ENCODE results near the gene PTPRE. TPM values are rescaled to one million over a fixed set of nuclear protein-coding genes. Genes with fewer than 3 reads are reported as not detected.
"Not testable (repeated sequence)": the region's sequence is repeated elsewhere in the genome, so short reads cannot be mapped to it uniquely, and the experiment has no call there.

Gene PTPRE
- total RNA-seq, 5 donors from 2014 or later (not counting 1 experiment from before 2014, with no cell fraction given), result 23.2 to 69.2 (median 32.2) TPM

DNA sequence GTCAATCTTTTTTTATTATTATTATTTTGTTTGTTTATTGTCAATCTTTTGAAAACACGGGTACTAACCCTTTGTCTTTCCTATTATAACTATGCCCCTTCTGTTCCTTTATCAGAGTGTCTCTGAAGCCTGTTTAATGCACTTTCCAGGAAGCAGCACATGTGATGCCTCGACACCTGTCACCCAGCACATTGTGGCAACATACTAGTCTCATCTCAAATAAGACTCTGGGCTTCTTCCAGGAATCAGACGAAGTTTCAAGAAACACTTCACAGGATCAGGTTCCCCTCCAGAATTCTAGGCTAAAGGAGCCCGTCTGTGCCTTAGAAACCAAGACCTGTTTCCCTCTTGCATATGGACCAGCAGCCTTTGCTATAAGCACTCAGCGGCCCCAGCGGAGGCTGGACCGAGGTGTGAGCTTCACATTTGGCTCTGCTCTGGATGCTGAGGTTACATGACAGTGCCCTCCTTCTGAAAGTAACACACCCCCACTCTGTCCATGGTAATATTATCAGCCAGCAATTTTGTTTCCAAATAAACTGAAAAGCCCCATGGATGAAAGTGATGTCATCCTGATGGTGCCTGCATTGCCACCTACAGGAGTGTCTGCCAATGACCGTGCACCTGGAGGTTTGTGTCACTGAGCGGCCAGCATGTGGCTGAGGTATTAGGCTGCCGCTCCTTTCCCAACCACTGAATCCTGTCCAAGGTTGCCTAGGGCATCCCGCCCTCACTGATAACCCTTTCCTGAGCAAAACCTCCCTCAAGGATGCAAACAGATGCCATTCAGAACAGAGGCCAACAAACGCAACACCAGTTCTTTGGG lies 181.2 kb downstream of the PTPRE start:
- Mint-ChIP-seq H3K36me3 (peaks cover 15% of the 10 kb centered on the region), H3K9me3 (no peaks in the 10 kb centered on the region), H3K4me3 (no peak overlapping the region), H3K4me1 (peaks cover 0 to 3% (median 0%) of the 10 kb centered on the region in 3 donors), H3K27ac (no peak overlapping the region), H3K27me3 (no peaks in the 10 kb centered on the region)
- H3K4me3 ChIP-seq (ENCODE audit: control insufficient read depth in 1 of 2, extremely low read depth in 1 of 2, low read length in 1 of 2), result no peak overlapping the region
- ChIA-PET POLR2A (no interaction called here), CTCF (no interaction called here)
- peaks cover 0 to 3% of the 10 kb centered on the region in 2 experiments for H3K27me3 ChIP-seq (replicated peaks in 1 of 2; ENCODE audit: control insufficient read depth in 2 of 2, extremely low read depth in 1 of 2, insufficient read depth in 2 of 2, low read length in 1 of 2)
- H3K4me1 ChIP-seq (ENCODE audit: control insufficient read depth in 1 of 2, extremely low read depth in 1 of 2, insufficient read depth in 2 of 2, low read length in 2 of 2), result no peaks in the 10 kb centered on the region
- DNase-seq (no peak), ATAC-seq (replicated peaks in 1 of 4) (no peak)
- 58% methylated on average over 9 of the region's 12 CpGs for WGBS (ENCODE audit: insufficient coverage)
- H3K9me3 ChIP-seq, result no peaks in the 10 kb centered on the region
- H3K36me3 ChIP-seq (ENCODE audit: control insufficient read depth in 2 of 2, extremely low read depth in 1 of 2, insufficient read depth in 1 of 2, low read length in 1 of 2), result peaks cover 0 to 18% of the 10 kb centered on the region in 2 donors
- H3K27ac ChIP-seq (ENCODE audit: low read length), result no peak overlapping the region

DNA sequence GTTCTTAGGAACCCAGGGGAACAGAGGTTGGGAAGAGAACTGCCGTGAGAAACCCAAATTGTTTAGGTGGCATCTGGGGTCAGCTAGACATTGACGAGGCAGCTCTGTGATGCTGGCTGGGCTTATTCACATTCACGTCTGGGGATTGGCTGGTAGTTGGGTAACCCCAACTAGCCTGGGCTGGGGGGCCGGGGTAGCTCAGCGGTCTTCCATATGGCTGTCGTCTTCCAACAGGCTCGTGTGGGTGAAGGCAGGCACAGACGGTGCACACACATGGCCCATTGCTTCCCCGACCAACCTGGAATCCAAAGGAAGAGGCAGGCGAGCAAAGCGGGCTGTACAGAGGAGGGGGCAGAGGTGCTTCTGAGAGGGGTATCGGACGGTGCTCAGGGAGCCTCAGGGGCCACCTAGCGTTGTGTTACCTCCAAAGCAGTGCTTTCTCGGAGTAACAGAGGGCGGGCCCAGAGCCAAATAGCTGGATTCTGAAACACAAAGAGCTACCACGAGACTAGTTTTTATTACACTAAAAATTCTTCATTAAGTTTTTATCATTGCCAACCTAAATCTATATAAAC lies 184.8 kb downstream of the PTPRE start:
- H3K27me3 Mint-ChIP-seq, result no peaks in the 10 kb centered on the region
- peaks cover 19 to 22% (median 20%) of the 10 kb centered on the region in 3 donors for H3K4me1 Mint-ChIP-seq
- no peaks in the 10 kb centered on the region for H3K9me3 ChIP-seq
- ChIA-PET CTCF (no interaction called here), POLR2A (no interaction called here)
- ATAC-seq (replicated peaks in 1 of 4), result no peak
- no peaks in the 10 kb centered on the region for H3K36me3 Mint-ChIP-seq
- WGBS (ENCODE audit: insufficient coverage), result 94% methylated on average over 9 of the region's 17 CpGs
- H3K27me3 ChIP-seq (replicated peaks in 1 of 2; ENCODE audit: control insufficient read depth in 2 of 2, extremely low read depth in 1 of 2, insufficient read depth in 2 of 2, low read length in 1 of 2), result peaks cover 0 to 3% of the 10 kb centered on the region in 2 experiments
- H3K4me3 Mint-ChIP-seq, result no peak overlapping the region
- no peak overlapping the region for H3K27ac Mint-ChIP-seq
- DNase-seq, result no peak
- peaks cover 6 to 18% of the 10 kb centered on the region in 2 experiments for H3K4me1 ChIP-seq (ENCODE audit: control insufficient read depth in 1 of 2, extremely low read depth in 1 of 2, insufficient read depth in 2 of 2, low read length in 2 of 2)
- no peaks in the 10 kb centered on the region for H3K9me3 Mint-ChIP-seq
- no peaks in the 10 kb centered on the region for H3K36me3 ChIP-seq (ENCODE audit: control insufficient read depth in 2 of 2, extremely low read depth in 1 of 2, insufficient read depth in 1 of 2, low read length in 1 of 2)
- no peak overlapping the region for H3K27ac ChIP-seq (ENCODE audit: low read length)
- H3K4me3 ChIP-seq (ENCODE audit: control insufficient read depth in 1 of 2, extremely low read depth in 1 of 2, low read length in 1 of 2), result no peak overlapping the region

DNA sequence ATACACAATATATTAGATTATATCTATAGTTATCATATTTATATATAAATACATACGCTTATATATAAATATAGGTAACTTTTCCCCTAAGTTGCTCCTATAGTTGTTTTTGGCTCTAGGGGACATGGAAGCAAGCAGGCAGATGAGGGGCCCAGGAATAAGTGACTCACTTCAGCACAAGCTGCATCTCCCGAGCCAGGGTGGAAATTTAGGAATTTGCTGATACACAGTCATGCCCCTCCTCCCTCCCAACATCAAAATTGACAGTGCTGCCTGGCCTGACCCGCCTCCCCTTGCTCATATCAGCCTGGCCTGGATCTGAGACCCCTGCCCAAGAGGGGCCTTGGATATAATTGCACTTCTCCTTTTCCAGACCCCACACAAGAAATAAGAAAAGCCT lies 185.6 kb downstream of the PTPRE start:
- WGBS (ENCODE audit: insufficient coverage), result 100% methylated on average over 1 of the region's 3 CpGs
- Mint-ChIP-seq H3K9me3 (no peaks in the 10 kb centered on the region), H3K4me1 (peaks cover 21 to 25% (median 23%) of the 10 kb centered on the region in 3 donors), H3K27me3 (no peaks in the 10 kb centered on the region), H3K27ac (no peak overlapping the region), H3K36me3 (no peaks in the 10 kb centered on the region), H3K4me3 (no peak overlapping the region)
- Histone ChIP-seq H3K4me3 (ENCODE audit: control insufficient read depth in 1 of 2, extremely low read depth in 1 of 2, low read length in 1 of 2) (no peak overlapping the region), H3K27me3 (replicated peaks in 1 of 2; ENCODE audit: control insufficient read depth in 2 of 2, extremely low read depth in 1 of 2, insufficient read depth in 2 of 2, low read length in 1 of 2) (peaks cover 0 to 3% of the 10 kb centered on the region in 2 experiments), H3K27ac (ENCODE audit: low read length) (no peak overlapping the region), H3K9me3 (no peaks in the 10 kb centered on the region), H3K4me1 (ENCODE audit: control insufficient read depth in 1 of 2, extremely low read depth in 1 of 2, insufficient read depth in 2 of 2, low read length in 2 of 2) (peaks cover 6 to 21% of the 10 kb centered on the region in 2 experiments), H3K36me3 (ENCODE audit: control insufficient read depth in 2 of 2, extremely low read depth in 1 of 2, insufficient read depth in 1 of 2, low read length in 1 of 2) (no peaks in the 10 kb centered on the region)
- CTCF ChIA-PET, result no interaction called here
- ATAC-seq (replicated peaks in 1 of 4) (no peak), DNase-seq (no peak)
- POLR2A ChIA-PET, result no interaction called here

DNA sequence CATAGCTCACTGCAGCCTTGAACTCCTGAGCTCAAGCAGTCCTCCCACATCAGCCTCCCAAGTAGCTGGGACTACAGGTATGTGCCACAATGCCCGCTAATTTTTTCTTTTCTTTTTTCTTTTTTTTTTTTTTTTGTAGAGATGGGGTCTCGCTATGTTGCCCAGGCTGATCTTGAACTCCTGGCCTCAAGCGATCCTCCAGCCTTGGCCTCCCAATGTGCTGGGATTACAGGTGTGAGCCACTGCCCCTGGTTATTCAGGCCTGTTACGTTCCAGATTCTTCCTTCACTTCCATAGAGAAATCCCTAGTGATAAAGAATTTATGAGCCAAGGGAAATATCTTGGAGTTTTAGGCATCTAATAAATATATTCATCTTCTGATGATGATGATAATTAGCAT lies 187.7 kb downstream of the PTPRE start:
- H3K9me3 Mint-ChIP-seq; CTCF ChIA-PET; H3K27me3 Mint-ChIP-seq; DNase-seq; H3K9me3 ChIP-seq; H3K4me3 Mint-ChIP-seq; H3K36me3 Mint-ChIP-seq; POLR2A ChIA-PET; H3K4me3 ChIP-seq (ENCODE audit: control insufficient read depth in 1 of 2, extremely low read depth in 1 of 2, low read length in 1 of 2); H3K36me3 ChIP-seq (ENCODE audit: control insufficient read depth in 2 of 2, extremely low read depth in 1 of 2, insufficient read depth in 1 of 2, low read length in 1 of 2); H3K27me3 ChIP-seq (replicated peaks in 1 of 2; ENCODE audit: control insufficient read depth in 2 of 2, extremely low read depth in 1 of 2, insufficient read depth in 2 of 2, low read length in 1 of 2); ATAC-seq (replicated peaks in 1 of 4); H3K27ac ChIP-seq (ENCODE audit: low read length); H3K27ac Mint-ChIP-seq: not testable (repeated sequence)
- no CpG with 5 or more reads among the region's 4 CpGs for WGBS (ENCODE audit: insufficient coverage)
- peaks cover 6 to 32% of the 10 kb centered on the region in 2 experiments for H3K4me1 ChIP-seq (ENCODE audit: control insufficient read depth in 1 of 2, extremely low read depth in 1 of 2, insufficient read depth in 2 of 2, low read length in 2 of 2)
- H3K4me1 Mint-ChIP-seq, result peaks cover 24 to 33% (median 33%) of the 10 kb centered on the region in 3 donors

DNA sequence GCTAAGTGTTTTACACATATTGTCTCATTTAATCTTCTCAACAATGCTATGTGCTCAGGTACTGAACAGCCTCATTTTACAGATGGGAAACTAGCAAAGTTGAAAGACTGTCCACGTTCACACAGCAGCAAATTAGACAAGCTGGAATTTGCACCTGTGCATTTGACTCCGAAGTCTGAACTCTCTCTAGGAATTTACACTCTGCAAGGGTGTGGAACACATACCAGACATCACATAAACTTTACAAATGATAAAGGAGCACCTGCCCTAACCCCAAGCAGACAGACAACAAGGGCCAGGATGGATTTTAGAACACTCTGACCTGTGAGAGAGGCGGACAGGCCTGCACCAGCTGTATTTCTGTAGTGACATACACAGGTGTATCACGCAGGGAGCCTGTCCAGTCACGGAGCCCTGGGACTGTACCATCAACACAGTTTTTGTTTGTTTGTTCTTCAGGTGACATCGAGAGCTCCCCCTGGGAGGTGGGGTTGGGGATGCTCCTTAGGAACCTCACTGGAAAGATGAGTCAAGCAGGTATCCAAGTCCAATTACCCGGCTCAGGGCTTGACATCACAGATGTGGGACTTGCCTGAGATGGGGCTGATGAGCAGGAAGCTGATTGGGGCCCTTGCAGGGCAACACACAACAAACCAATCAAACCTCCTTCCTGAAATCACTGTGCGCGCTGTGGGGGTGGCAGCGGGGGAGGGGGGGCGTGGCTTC lies 188.3 kb downstream of the PTPRE start:
- Mint-ChIP-seq H3K27me3 (no peaks in the 10 kb centered on the region), H3K4me1 (peaks cover 24 to 33% (median 33%) of the 10 kb centered on the region in 3 donors), H3K27ac (peak overlapping the region; percentile 32 to 68), H3K9me3 (no peaks in the 10 kb centered on the region), H3K4me3 (peak overlapping the region; percentile 19 to 76 (median 31)), H3K36me3 (no peaks in the 10 kb centered on the region)
- H3K36me3 ChIP-seq (ENCODE audit: control insufficient read depth in 2 of 2, extremely low read depth in 1 of 2, insufficient read depth in 1 of 2, low read length in 1 of 2), result peaks cover 0 to 3% of the 10 kb centered on the region in 2 donors
- CTCF ChIA-PET, result interaction anchor here in 1 of 2 donors (0.7 to 1.0 kb wide), 4 partner anchors 13 to 84 kb away, joined by 3 to 6 read pairs (median 3); no protein-coding TSS in a partner anchor
- 81% methylated on average over 5 of the region's 11 CpGs for WGBS (ENCODE audit: insufficient coverage)
- no peaks in the 10 kb centered on the region for H3K9me3 ChIP-seq
- peak overlapping the region in 1 of 2 donors; percentile 1 for H3K4me3 ChIP-seq (ENCODE audit: control insufficient read depth in 1 of 2, extremely low read depth in 1 of 2, low read length in 1 of 2)
- DNase-seq, result peak in 30 of 35 experiments; percentile 12 to 76 (median 42)
- H3K27me3 ChIP-seq (replicated peaks in 1 of 2; ENCODE audit: control insufficient read depth in 2 of 2, extremely low read depth in 1 of 2, insufficient read depth in 2 of 2, low read length in 1 of 2), result peaks cover 0 to 3% of the 10 kb centered on the region in 2 experiments
- POLR2A ChIA-PET, result interaction anchor here in 1 of 2 donors (0.5 to 1.1 kb wide), 2 partner anchors 27 to 47 kb away, joined by 3 read pairs; no protein-coding TSS in a partner anchor
- peaks cover 6 to 32% of the 10 kb centered on the region in 2 experiments for H3K4me1 ChIP-seq (ENCODE audit: control insufficient read depth in 1 of 2, extremely low read depth in 1 of 2, insufficient read depth in 2 of 2, low read length in 2 of 2)
- ATAC-seq (replicated peaks in 1 of 4), result peak; percentile 84 to 99 (median 89)
- peak overlapping the region; percentile 31 for H3K27ac ChIP-seq (ENCODE audit: low read length)
